Colonic mucosa (tissue), 4 donors: ENCODE data around the gene LLCFC1. TPM values are rescaled to one million over a fixed set of nuclear protein-coding genes. Genes with fewer than 3 reads are reported as not detected.

Experiments used
- DNase-seq: peaks from one replicate; pipeline ENCODE4 v3.0.0-alpha.2; 2020
- H3K27ac ChIP-seq: fragments of 200-600 bp; one replicate; pipeline ENCODE4 v1.8.0; 2021
- H3K27me3 ChIP-seq: fragments of 200-600 bp; one replicate; pipeline ENCODE4 v1.8.0; 2021
- H3K36me3 ChIP-seq: fragments of 200-600 bp; one replicate; pipeline ENCODE4 v1.8.0; 2021
- H3K4me1 ChIP-seq: fragments of 200-600 bp; one replicate; pipeline ENCODE4 v1.8.0; 2021; ENCODE audit warnings: mild to moderate bottlenecking
- H3K4me3 ChIP-seq: fragments of 200-600 bp; one replicate; pipeline ENCODE4 v1.8.0; 2021
- H3K9ac ChIP-seq, 2 donors: one replicate each; pipeline ENCODE4 v1.7.0; 2013; ENCODE audit warnings: control low read depth in 2 of 2, low read depth in 2 of 2, low read length in 2 of 2
- H3K9me3 ChIP-seq: fragments of 200-600 bp; one replicate; pipeline ENCODE4 v1.8.0; 2021
- intact Hi-C: fragments of 100-400 bp; cut with DNase I; formaldehyde crosslinking; loops from one replicate; pipeline ENCODE4 v1.14.1; 2022
- total RNA-seq, 2 donors: library from RNA; stranded (reverse); fragmentation: NEBNext Ultra II Directional in 1 of 2; extraction: Animal tissue kit (Norgen Biotek cat#: 25700) in 1 of 2; gene quantifications; one replicate each; pipeline ENCODE4 v1.2.1, GENCODE V29; 2021
- TF ChIP-seq, protein P1 (sequence below): fragments of 200-600 bp; IDR thresholded peaks from one replicate; pipeline ENCODE4 v1.8.0; 2022; ENCODE audit warnings: antibody characterized with exemption, mild to moderate bottlenecking
- donor health status: healthy.
- donor health status: DM: no; HTN: no; CAD: no.
- donor health status: DM: no; HTN: no; CAD: no.

Gene LLCFC1
- total RNA-seq, 2 donors from 2014 or later, result not detected

DNA sequence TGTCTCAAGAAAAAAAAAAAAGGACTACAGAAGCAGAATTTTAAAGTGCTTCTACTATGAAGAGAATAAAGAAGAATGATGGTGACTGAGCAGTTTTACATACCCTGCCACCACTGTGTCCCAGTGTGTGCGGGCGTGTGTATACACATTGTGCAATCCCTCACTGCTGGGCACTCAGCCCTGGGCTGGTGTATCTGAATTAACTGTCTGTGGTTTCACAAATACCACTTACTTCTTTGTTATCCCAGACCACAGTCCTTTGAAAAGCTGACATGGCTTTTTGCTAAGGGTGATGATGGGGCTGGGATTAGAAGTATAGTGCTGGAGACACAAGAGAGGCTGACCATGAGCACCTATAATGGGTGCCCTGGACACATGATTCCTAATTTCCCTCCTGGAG lies 32.6 kb upstream of the LLCFC1 start:
- Histone ChIP-seq H3K36me3 (no peaks in the 10 kb centered on the region), H3K9me3 (no peaks in the 10 kb centered on the region), H3K4me3 (no peak overlapping the region), H3K27ac (no peak overlapping the region), H3K9ac (no peak overlapping the region), H3K4me1 (no peaks in the 10 kb centered on the region), H3K27me3 (no peaks in the 10 kb centered on the region)
- TF ChIP-seq, protein P1, sequence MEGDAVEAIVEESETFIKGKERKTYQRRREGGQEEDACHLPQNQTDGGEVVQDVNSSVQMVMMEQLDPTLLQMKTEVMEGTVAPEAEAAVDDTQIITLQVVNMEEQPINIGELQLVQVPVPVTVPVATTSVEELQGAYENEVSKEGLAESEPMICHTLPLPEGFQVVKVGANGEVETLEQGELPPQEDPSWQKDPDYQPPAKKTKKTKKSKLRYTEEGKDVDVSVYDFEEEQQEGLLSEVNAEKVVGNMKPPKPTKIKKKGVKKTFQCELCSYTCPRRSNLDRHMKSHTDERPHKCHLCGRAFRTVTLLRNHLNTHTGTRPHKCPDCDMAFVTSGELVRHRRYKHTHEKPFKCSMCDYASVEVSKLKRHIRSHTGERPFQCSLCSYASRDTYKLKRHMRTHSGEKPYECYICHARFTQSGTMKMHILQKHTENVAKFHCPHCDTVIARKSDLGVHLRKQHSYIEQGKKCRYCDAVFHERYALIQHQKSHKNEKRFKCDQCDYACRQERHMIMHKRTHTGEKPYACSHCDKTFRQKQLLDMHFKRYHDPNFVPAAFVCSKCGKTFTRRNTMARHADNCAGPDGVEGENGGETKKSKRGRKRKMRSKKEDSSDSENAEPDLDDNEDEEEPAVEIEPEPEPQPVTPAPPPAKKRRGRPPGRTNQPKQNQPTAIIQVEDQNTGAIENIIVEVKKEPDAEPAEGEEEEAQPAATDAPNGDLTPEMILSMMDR, result no peak
- intact Hi-C loops, result no loop called here
- no peak for DNase-seq

DNA sequence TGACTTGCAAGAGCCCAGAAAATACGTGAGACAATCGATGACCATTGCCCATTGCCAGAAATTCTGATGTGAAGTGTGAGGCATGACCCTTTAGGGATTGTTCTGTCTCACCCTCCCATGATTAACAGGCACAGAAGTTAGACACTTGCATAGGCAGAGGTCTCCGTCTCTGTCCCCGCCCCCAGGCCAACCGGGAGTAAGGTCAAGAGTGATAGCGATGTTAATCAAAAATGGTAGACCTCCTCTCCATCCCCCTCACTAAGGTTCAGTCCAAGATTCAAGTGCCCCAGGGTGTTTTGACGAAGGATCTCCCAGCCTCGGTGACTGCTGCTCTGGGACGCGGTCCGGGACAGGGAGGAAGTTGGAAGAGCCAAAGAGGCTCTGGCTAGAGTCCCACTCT lies 31.0 kb upstream of the LLCFC1 start:
- Histone ChIP-seq H3K27me3 (no peaks in the 10 kb centered on the region), H3K36me3 (no peaks in the 10 kb centered on the region), H3K4me3 (no peak overlapping the region), H3K9ac (no peak overlapping the region), H3K27ac (no peak overlapping the region), H3K9me3 (no peaks in the 10 kb centered on the region), H3K4me1 (no peaks in the 10 kb centered on the region)
- intact Hi-C loops, result no loop called here
- DNase-seq, result no peak
- TF ChIP-seq, protein P1, result no peak

DNA sequence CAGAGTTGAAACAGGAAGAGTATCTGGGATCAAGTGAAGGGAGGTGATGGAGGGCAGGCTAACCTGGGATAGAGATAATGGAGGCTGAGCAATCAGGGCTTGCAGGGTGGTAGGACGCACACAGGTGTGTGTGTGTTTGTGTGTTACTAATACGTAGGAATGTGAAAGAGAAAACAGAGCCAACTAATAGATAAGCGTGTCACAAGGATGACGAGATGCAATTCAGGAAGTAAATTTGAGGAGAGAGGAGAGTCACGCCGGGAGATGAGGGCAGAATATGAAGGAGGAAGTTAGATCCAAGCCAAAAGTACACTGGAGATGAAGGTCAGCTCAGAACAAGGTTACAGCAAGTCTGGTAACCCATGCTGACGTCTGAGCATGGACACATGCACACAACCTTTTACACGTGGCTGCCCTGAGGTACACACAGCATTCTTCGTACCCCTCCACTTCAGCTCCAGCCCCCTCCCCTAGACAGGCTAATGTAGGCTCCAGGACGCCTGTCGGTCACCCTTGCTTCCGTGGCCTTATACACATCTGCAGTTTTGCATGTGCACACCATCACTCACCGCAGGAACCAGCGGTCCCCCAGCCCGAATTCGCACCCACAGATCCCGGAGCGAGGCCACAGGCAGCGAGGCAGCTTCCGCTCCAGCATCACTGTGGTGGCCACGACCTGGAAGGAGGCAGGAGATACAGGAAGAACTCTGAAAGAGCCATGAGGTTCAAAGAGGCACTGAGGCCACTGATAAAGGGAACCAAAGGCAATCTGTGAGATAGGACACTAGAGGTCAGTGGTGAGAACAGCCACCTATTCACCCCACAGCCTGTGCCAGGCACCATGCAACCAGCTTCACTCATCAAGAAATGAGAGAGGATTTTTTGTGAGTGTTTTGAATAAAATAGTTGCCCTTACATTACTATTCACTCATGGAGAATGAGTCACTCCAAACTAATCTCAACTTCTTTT lies 30.1 kb upstream of the LLCFC1 start:
- no peaks in the 10 kb centered on the region for H3K9me3 ChIP-seq
- H3K27me3 ChIP-seq, result no peaks in the 10 kb centered on the region
- H3K4me3 ChIP-seq, result no peak overlapping the region
- DNase-seq, result no peak
- no peaks in the 10 kb centered on the region for H3K36me3 ChIP-seq
- H3K27ac ChIP-seq, result no peak overlapping the region
- TF ChIP-seq, protein P1, result peak; percentile 21
- intact Hi-C loops, result no loop called here
- H3K9ac ChIP-seq, result no peak overlapping the region
- no peaks in the 10 kb centered on the region for H3K4me1 ChIP-seq

- Histone ChIP-seq H3K27me3 (no peaks in the 10 kb centered on the region), H3K9ac (no peak overlapping the region), H3K4me1 (no peaks in the 10 kb centered on the region), H3K4me3 (no peak overlapping the region), H3K27ac (no peak overlapping the region), H3K36me3 (no peaks in the 10 kb centered on the region), H3K9me3 (no peaks in the 10 kb centered on the region)
- intact Hi-C loops, result no loop called here
- TF ChIP-seq, protein P1, result no peak
- no peak for DNase-seq
Measured at GRCh38 chr7:142910031-142910433, 29.3 kb upstream of the LLCFC1 start.

GRCh38 chr7:142910481-142910880 lies 28.8 kb upstream of the LLCFC1 start:
- DNase-seq, result no peak
- H3K27me3 ChIP-seq, result no peaks in the 10 kb centered on the region
- intact Hi-C loops, result no loop called here
- TF ChIP-seq, protein P1, result no peak
- H3K36me3 ChIP-seq, result no peaks in the 10 kb centered on the region
- no peak overlapping the region for H3K9ac ChIP-seq
- no peaks in the 10 kb centered on the region for H3K9me3 ChIP-seq
- H3K27ac ChIP-seq, result no peak overlapping the region
- H3K4me1 ChIP-seq, result no peaks in the 10 kb centered on the region
- H3K4me3 ChIP-seq, result no peak overlapping the region
